ENCODE measurements around the gene TLE1.

Gene TLE1

GRCh38 chr9:81591791-81592190, 97.6 kb downstream of the TLE1 start:
- no peak for TF ChIP-seq CTCF (conservative IDR thresholded peaks at IDR 0.05; ENCODE audit: low read depth, low read length)
- no peak for DNase-seq (ENCODE audit: low read depth)
- no peak overlapping the region for H3K4me3 ChIP-seq (ENCODE audit: low read length)

GRCh38 chr9:81590688-81591087, 98.7 kb downstream of the TLE1 start:
- TF ChIP-seq CTCF (conservative IDR thresholded peaks at IDR 0.05; ENCODE audit: low read depth, low read length), result no peak
- no peak for DNase-seq (ENCODE audit: low read depth)
- H3K4me3 ChIP-seq (ENCODE audit: low read length), result no peak overlapping the region

- no peak for TF ChIP-seq CTCF (conservative IDR thresholded peaks at IDR 0.05; ENCODE audit: low read depth, low read length)
- H3K4me3 ChIP-seq (ENCODE audit: low read length), result no peak overlapping the region
- no peak for DNase-seq (ENCODE audit: low read depth)
Measured at GRCh38 chr9:81589819-81590218, 99.5 kb downstream of the TLE1 start.

GRCh38 chr9:81589392-81589791, 100.0 kb downstream of the TLE1 start:
- DNase-seq (ENCODE audit: low read depth), result no peak
- H3K4me3 ChIP-seq (ENCODE audit: low read length), result no peak overlapping the region
- TF ChIP-seq CTCF (conservative IDR thresholded peaks at IDR 0.05; ENCODE audit: low read depth, low read length), result no peak

- H3K4me3 ChIP-seq (ENCODE audit: low read length), result no peak overlapping the region
- no peak for DNase-seq (ENCODE audit: low read depth)
- no peak for TF ChIP-seq CTCF (conservative IDR thresholded peaks at IDR 0.05; ENCODE audit: low read depth, low read length)
Measured at GRCh38 chr9:81588148-81588871, 101.0 kb downstream of the TLE1 start.

- no peak for TF ChIP-seq CTCF (conservative IDR thresholded peaks at IDR 0.05; ENCODE audit: low read depth, low read length)
- no peak overlapping the region for H3K4me3 ChIP-seq (ENCODE audit: low read length)
- no peak for DNase-seq (ENCODE audit: low read depth)
Measured at GRCh38 chr9:81586786-81587185, 102.6 kb downstream of the TLE1 start.

GRCh38 chr9:81585191-81585763, 104.1 kb downstream of the TLE1 start:
- no peak overlapping the region for H3K4me3 ChIP-seq (ENCODE audit: low read length)
- no peak for TF ChIP-seq CTCF (conservative IDR thresholded peaks at IDR 0.05; ENCODE audit: low read depth, low read length)
- no peak for DNase-seq (ENCODE audit: low read depth)
